Measurements from ENCODE around the gene CTIF.
A peak's percentile ranks its signal among the peaks of the same experiment; 100 is the strongest.

CTIF gene

DNA sequence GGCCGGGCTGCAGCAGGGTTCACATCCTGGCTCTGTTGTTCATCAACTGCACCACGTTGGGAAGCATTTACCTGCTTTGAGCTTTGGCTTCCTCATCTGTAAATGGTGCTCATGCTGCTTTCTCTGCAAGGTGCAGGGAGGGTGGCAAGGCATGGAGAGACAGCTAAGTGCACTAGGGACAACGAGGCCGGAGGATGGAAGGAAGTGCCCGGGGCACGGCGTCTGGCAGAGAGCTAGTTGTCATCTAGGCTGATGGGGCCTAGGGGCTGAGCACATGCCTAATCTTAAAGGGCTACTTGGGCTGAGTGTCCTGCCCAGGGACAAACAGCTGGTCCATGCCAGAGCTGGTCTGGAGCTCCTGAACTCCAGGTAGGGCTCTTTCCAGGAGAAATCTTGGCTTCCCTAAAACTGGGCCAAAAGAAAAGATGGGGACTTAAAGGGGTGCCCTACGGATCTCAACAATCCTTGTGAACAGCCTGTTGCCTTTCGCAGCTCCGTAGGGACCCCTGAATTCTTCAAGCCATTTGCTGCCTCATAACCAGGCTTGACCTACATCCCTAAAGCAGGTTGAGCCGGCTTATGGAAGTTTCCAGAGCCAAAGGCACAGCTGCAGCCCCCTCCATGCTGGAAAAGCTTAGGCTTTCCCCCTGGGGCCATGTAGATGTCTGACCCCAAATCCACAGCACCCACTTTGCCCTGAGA lies 281.1 kb downstream of the CTIF start:
- DNase-seq (ENCODE audit: low spot score) = no peak

DNA sequence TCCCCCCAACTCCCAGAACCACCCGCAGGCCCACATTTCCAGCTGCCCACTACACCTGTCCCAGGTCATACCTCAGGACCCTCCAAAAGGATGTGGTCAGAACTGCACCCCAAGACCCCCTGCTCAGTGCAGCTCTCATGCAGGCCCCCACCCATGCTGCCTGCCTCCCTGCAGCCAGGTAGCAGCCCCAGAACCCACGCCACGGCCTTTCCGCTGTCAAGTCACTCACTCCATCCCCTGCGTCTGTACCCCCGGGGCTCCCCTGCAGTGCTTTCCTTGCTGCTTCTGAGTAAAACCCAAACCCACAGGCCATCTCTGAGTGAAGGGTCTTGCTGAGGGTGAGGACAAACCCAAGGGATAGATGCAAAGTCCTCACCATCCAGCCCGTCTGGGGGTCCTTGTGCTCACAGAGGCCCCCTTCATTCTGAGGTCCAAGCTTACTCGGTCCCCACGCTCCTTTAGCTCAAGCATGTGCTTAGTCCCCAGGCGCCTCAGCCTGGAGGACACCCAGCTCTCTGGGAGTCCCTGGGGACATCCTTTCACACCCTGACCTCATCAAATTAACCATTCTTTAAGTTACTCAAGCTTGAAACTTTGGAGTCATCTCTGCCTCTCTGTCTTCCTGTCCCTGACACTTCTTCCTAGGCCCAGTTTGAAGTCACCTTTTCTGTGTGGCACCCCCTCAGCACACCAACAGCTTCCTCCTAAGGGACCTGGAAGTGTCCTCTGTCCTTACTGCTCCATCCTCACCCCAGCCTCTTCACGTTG lies 281.8 kb downstream of the CTIF start:
- no peak for DNase-seq (ENCODE audit: low spot score)

DNA sequence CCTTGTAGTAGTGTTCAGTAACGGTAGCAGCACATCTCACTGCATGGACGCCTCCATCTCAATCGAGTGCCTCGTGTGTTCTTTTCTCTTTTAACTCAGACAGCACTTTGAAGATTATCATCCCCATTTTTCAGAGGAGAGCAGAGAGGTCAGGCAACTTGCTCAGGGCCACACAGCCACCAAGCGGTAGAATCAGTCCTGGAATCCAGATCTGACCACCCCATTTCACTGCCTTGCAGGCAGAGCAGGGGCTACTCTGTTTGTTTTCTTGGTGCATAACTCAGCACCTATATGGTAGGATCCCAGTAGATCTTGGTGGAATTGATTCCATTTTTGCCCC lies 282.4 kb downstream of the CTIF start:
- DNase-seq (ENCODE audit: low spot score) = no peak

DNA sequence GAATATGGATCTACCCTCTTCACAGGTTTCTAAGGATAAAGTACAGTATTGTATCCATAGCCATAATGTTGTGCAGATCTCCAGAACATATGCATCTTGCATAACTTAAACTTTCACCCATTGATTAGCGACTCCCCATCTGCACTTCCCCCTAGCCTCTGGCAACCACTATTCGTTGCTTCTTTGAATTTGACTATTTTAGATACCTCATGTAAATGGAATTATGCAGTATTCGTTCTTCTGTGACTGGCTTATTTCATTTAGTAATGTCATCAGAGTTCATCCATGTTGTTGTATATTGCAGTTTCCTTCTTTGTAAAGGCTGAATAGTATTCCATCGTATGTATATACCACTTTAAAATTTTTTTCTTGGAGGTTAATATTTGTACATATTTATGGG lies 283.0 kb downstream of the CTIF start:
- DNase-seq (ENCODE audit: low spot score) = no peak

DNA sequence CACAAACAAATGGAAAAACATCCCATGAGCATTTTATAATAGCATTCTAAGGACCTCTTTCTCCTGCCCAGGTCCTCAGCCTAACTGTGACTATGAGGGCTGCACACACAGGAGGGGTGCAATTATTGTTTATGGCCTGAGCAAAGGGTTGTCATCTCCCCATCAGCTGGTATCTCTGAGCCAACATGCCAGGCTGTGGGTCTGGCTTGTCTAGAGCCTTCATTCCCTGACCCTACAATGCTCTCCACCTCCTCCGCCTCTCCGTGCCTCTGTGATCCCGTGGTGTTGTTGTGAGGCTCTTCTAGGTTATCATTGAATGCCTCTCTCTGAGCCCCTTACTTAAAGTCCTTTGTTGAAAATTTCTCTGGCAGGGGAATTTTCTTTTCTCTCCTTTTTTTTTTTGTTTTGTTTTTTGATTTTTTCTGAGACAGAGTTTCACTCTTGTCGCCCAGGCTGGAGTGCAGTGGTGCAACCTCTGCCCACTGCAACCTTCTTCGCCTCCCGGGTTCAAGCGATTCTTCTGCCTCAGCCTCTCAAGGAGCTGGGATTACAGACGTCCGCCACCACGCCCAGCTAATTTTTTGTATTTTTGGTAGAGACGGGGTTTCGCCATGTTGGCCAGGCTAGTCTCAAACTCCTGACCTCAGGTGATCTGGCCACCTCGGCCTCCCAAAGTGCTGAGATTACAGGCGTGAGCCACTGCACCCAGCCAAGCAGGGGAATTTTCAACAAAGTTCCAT lies 285.6 kb downstream of the CTIF start:
- no peak for DNase-seq (ENCODE audit: low spot score)

DNA sequence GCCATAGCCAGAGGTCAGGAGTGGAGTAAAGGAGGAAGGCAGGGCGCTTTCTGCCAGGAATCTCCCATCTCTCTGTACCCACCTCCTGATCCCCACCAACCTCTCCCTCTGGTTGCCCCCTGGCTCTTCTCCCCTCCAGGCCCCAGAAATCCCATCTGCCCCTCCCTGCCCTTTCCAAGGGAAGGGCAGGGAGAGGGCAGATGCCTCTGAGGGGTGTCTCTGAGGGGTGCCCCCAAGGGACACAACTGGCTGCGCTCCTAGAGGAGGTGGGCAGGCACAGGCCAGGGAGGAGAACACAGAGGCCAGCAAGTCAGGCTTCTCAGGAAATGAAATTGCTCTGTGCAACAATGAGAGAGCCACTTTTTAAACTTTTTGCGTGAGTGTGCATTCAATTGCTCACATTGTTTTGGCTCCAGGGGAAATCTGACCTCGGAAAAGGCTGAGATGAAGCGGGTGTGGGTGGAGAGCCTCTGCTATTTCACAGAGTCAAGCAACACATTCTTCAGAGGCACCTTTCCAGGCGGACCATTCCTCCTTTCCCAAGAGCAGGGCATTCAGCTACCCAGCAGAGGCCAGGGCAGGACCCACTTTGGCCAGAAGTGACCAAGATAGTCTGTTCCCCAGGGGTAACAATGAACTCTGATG lies 286.4 kb downstream of the CTIF start:
- no peak for DNase-seq (ENCODE audit: low spot score)

DNA sequence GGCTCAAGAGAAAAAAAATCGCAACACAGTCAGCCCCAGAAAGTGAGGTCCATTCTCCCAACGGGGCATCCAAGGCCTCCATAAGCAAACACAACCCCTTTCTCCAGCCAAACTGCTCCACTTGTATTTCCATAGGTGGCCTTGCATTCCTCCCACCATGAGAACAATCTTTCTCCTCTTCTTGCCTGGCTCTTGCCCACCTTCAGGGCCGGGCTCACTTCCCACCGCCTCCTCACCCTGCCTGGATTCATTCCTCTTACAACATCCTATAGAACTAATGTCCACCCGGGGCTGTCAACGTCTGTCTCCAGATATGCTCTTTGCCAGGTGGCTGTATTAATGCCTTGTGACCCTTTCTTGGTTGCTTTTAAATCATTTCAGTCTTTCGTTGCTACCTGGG lies 287.4 kb downstream of the CTIF start:
- DNase-seq (ENCODE audit: low spot score) = no peak

DNA sequence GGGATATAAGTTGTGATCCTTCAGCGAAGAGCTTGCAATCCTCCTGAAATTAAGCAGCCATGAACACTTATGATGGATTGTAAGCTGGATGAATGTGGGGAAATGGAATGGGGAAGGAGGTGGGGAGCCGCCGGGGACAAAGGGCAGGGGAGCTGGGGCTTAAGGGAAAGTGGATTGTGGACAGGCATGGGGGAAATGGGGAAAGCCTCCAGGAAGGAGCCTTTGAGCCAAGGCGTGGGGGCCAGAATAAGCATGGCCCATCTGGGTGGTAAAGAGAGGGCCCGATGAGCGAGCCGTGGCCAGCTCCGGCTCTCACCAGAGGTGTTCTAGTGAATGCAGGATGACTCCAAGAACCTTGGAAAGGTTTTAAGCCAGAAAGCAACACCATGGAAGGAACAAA lies 288.0 kb downstream of the CTIF start:
- no peak for DNase-seq (ENCODE audit: low spot score)

DNA sequence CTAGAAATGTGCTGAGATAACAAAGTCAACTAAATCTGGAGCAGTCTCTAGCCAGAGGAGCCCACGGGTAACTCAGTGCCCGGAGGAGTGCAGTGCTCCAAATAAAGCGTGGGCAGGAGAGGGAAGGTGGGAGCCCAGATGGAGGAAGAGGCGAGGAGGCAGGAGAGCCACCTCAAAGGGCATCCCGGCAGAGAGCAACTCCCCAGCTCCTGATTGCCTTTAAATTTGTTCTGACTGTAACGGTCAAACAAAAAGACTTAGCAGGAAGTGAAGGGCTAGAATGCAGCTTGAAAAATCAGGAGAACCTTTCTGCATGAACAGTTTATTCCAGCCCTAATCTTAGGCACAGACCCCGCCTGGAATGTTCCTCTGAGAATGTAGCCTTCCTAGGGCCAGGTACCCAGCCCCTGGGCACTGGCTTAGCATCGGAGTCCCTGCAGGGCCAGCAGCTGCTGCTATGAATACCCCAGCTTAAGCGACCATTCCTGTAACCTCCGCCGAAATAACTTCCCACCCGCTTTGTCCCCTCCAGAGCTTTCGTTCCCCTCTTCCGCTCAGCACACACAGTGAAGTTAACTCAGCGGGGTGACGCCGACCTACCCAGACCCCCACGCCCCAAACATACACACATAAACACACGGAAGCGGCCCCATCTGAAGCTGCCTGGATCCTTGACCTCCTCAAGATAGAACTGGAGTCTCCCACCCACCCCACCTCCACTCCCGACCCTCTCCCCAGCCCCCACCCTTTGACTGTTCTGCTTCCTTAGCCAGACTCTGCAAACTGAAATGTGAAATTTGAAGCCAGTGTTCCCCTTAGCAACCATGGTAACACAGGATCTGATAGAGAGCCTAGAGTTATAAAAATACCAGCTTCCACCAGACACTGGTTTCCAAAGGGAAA lies 288.7 kb downstream of the CTIF start:
- DNase-seq (ENCODE audit: low spot score) = no peak

DNA sequence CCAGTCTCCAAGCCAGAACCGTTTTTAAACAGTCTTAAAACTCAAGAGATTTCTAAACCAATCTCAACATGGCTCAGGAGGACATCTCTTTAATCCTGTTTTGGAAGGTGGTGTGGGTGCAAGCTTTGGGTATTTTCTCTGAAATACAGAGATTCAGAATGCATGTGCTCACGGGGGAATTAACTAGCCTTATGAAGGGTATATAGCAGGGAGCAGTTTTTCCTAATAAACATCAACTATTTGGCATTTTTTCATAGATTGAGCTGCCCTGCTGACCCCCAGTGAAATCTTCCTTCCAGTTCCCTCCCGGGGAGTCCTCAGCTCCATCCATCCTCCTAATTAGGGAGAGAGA lies 289.3 kb downstream of the CTIF start:
- no peak for DNase-seq (ENCODE audit: low spot score)

DNA sequence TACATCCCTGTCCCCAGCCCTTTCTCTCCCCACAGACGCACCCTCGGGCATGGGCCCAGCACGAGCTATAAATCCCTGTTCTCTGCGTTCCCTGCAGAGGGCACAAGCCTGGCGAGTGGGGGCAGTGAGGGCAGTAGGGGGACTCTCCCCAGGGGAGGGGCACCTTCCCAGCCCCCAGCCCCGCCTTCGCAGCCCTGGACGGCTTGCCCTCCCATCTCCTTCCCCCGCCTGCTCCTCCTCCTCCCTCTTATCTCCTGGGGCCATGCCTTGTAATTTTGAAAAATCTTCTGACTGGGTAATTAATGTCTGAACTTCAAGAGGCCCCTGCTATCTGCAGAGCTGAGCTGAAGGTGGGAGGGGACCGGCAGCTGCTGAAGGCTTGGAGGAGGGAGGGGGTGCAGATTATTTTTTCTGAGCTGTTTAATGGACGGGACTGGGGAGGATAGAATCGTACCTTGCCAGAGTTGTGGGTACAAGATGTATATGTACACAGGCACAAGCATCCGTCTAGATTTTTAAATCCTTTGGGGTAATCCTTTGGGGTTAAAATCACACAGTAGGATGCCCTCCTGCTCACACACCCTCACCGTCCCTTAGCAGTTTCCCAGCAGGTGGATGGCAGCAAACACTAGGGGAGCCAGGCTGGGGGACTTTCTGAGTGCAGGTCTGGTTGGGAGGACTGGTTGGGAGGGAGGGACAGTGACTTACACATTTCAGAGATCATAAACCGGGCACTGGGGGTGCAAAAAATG lies 290.0 kb downstream of the CTIF start:
- no peak for DNase-seq (ENCODE audit: low spot score)

DNA sequence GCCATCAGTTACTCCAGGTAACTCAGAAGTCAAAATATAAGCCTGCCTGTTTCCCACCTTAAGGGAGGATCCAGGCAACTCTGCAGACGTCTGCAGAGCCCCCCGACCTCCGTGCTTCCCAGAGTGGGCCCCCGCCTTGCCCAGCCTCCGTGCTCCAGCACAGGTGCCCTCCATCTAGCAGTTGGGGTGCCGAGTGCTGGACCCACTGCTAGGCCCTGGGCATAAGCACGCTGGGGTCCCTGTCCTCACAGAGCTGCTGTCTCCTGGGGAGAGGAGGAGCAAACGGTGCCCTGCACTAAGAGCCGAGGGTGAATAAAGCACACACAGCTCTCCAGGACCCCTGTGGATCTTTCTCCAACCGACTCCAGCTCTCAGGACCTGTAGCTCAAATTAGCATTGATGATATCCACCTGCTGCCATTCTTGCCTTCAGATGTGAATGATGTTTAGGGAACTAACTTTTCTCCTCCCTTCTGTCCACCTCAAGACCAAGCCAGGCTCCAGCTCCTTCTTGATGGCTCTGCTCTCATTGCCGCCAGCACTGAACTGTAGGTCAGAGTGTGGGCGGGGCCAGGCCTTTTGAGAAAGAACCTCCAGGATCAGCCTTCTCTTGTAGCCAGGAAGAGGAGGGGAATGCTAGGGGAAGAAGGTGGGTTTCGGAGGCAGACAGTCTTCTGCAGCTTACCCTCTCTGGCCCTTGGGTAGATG lies 290.8 kb downstream of the CTIF start:
- no peak for DNase-seq (ENCODE audit: low spot score)

DNA sequence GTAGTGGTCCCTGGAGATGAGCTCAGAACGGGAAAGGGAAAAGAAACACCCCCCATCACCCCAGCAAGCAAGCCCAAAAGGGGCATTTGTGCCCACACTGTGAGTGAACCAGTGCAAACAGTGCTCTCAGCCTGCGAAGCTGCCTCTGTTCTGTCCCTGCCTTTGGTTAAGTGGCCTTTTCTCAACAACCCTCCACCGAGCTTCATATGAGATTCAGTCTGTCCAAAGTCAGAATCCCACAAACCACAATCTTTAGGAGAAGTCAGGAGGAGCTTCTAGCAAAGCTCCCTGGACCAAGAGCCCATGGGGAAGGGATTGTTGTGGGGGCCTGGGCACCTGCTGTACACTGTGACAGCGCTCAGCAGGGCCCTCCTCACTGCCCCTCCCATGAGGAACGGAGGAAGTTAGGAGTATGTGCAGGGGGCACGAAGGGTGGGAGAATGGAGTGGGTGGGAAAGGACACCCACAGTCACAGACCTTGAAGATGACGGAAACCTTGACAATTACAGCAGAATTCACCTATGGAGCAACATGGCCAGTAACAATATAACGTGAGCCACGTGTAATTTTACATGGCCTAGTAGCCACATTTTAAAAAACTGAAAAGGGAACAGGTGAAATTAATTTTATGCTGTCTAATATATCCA lies 292.4 kb downstream of the CTIF start:
- DNase-seq (ENCODE audit: low spot score) = no peak

DNA sequence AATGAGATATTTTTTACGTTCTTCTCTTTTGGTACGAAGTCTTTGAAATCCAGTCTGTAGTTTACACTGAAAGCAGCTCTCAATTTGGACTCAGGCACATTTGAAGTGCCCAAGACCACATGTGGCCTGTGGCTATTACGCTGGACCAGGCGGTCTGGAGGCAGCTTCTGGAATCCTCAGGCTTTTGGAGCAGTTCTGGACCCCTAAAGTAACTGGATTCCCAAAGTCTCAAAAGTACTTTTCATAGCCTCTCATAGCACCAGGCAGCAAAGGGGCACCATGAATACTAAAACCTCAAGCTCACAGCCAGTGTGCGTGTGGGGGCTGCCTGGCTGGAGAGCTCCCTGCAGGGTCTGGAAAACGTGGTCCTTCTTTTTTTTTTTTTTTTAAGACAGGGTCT lies 293.0 kb downstream of the CTIF start:
- DNase-seq (ENCODE audit: low spot score) = no peak

DNA sequence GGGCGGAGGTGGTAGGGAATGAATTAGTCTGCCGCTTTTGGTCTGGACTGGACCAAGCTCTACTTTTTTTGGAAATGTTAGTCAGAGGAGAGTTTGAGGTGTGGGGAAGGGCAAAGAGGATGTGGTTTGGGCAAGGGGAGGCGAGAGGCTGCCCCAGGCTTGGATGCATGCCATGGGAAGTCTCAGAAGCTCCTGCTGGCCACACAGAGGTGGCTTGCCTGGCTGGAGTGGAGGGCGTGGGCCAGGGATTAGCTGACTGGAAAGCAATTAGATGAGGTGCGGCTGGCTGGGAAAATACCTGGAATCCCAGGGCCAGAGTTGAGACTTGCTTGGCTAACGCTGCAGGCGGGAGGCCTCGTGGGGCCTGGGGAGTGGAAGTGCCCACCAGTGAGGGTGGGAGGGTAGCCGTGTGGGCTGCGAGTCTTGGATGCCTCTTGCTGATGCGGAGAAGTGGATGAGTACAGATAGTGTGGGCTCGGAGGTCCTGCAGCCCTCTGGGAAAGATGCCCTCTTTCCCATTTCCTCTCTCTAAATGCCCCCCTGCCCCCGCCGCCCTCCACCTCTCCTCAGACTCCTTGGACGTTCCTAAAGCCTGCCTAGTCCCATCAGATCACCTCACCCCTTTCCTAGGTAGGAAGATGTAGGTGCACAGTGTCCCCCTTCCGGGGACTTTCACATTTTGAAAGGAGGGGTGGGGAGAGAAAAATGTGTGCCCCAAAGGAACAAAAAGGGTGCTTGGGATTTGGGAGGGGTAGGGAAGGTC lies 294.3 kb downstream of the CTIF start:
- DNase-seq (ENCODE audit: low spot score) = peak; percentile 51

DNA sequence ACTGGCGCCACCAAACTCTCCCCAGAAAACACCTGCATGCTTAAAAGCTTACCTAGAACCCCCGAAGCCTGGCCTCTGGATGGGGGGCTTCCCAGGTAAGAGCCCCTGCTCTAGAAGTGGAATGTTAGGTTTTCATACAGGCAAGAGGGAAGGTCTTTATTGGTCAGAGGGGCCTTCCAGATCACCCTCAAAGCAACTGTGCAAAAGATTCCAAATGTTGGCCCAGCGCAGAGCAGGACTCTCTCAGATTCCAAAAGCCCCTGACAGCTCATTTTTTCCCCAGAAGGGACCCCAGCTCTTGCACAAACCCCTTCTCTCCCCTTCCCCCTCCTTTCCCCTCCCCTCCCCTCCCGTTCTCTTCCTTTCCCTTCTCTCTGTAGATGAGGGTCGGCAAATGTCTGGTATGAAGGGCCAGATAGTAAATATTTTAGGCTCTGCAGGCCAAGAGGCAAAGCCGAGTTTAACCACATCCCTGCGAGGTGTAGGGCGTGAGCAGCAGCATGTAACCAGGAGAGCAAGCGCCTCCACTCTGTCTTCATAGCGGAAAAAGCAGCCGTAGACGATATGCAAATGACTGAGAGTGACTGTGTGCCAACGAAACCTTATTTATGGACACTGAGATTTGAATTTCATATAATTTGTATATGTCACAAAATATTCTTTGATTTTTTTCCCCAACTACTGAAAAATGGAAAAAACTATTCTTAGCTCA lies 295.0 kb downstream of the CTIF start:
- no peak for DNase-seq (ENCODE audit: low spot score)

DNA sequence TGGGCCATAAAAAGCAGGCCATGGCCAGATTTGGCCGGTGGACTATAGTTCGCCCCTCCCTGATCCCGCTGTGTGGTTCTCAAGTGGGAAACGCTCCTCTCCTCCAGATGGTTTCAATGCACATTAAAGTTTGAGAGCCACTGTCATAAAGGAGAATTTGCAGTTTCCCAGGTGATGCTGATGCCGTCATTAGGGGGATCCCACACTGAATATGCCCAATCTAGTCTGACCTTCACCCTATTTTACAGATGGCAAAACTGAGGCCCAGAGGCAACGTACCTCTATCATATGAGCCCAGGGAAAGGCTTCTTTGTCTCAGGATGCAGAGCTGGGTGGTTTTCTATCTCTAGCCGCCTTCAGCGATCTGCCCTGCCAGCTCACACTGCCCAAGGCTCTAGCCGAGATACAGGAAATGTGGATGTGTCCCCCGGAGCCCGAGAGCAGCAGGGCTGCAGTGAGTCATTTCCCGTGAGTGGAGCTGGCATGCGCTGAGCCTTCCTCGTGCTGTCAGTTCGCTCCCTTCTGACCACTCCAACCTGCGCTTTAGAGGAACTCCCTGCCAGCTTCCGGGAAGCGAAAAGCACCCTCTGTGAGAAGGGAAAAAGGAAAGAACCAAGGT lies 295.7 kb downstream of the CTIF start:
- DNase-seq (ENCODE audit: low spot score) = peak; percentile 61

DNA sequence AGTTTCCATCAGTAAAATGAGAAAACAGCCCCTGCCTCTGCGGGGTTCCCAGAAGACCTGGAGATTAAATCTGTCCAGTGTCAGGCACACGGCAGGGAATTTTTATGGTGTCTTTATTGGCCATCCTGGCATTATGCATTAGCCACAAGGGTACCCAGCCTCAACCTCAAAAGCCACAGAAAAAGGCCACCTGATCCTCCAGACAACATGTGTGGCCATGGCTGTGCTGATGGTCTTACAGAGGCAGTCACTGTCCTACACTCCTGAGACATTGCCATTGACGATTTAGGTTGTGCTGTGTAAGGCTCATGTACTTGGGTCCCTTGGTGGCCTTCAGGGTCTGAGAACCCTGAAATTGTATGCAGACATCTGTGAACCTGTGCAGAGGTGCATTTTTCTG lies 296.3 kb downstream of the CTIF start:
- DNase-seq (ENCODE audit: low spot score) = no peak
